ENCODE data around the gene GPR89B.

GRCh38 chr1:147904726-147905125, 23.5 kb upstream of the GPR89B start:
- TF ChIP-seq GATA2 (IDR thresholded peaks at IDR 0.05; ENCODE audit: low read depth, low read length) (no peak), GATA3 (IDR thresholded peaks at IDR 0.05; ENCODE audit: low read depth, low read length) (no peak)
